IPS-15b (cell line): Measurements from ENCODE around the gene FGF22.
"Not testable (repeated sequence)": the region's sequence is repeated elsewhere in the genome, so short reads cannot be mapped to it uniquely, and the experiment has no call there.

ENCODE experiments used
- H3K27me3 ChIP-seq: one replicate; pipeline ENCODE4 v1.6.1; 2013; ENCODE audit warnings: low read length; ENCODE audit not compliant: control insufficient read depth, insufficient read depth
- H3K36me3 ChIP-seq: one replicate; pipeline ENCODE4 v1.6.1; 2013; ENCODE audit warnings: low read length; ENCODE audit not compliant: control insufficient read depth, insufficient read depth
- H3K4me1 ChIP-seq: one replicate; pipeline ENCODE4 v1.6.1; 2013; ENCODE audit warnings: mild to moderate bottlenecking, low read length; ENCODE audit not compliant: control insufficient read depth, insufficient read depth
- H3K4me3 ChIP-seq: one replicate; pipeline ENCODE4 v1.5.1; 2013; ENCODE audit warnings: low read depth, low read length
- H3K9ac ChIP-seq: one replicate; pipeline ENCODE4 v1.6.1; 2013; ENCODE audit warnings: low read depth, mild to moderate bottlenecking, low read length
- H3K9me3 ChIP-seq: one replicate; pipeline ENCODE4 v1.6.1; 2013; ENCODE audit warnings: mild to moderate bottlenecking, low read length; ENCODE audit not compliant: control insufficient read depth, insufficient read depth

FGF22 gene

GRCh38 chr19:597406-598315 is 42.0 kb upstream of the FGF22 start:
- Histone ChIP-seq H3K27me3 (no peaks in the 10 kb centered on the region), H3K36me3 (no peaks in the 10 kb centered on the region), H3K4me1 (no peaks in the 10 kb centered on the region), H3K9me3 (no peaks in the 10 kb centered on the region), H3K4me3 (no peak overlapping the region), H3K9ac (no peak overlapping the region)

DNA sequence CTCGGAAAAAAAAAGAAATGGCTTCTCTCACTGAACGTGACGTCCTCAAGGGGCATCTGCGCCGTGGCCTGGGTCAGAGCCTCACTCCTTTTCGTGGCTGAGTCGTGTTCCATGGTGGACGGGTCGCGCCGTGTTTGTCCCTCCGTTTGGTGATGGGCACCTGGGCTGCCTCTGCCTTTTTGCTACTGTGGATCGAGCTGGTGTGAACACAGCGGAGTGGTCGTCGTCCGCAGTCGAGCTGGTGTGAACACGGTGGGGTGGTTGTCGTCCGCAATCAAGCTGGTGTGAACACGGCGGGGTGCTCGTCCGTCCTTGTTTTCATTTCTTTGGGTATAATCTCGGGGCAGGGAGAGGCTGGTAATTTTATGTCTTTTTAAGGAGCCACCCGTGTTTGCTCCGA is 38.4 kb upstream of the FGF22 start:
- Histone ChIP-seq H3K4me3 (no peak overlapping the region), H3K9ac (no peak overlapping the region), H3K9me3 (no peaks in the 10 kb centered on the region), H3K27me3 (no peaks in the 10 kb centered on the region), H3K36me3 (no peaks in the 10 kb centered on the region), H3K4me1 (no peaks in the 10 kb centered on the region)

- Histone ChIP-seq H3K4me3 (no peak overlapping the region), H3K27me3 (no peaks in the 10 kb centered on the region), H3K4me1 (no peaks in the 10 kb centered on the region)
These were observed 37.9 kb upstream of the FGF22 start for GRCh38 chr19:601790-602189.

DNA sequence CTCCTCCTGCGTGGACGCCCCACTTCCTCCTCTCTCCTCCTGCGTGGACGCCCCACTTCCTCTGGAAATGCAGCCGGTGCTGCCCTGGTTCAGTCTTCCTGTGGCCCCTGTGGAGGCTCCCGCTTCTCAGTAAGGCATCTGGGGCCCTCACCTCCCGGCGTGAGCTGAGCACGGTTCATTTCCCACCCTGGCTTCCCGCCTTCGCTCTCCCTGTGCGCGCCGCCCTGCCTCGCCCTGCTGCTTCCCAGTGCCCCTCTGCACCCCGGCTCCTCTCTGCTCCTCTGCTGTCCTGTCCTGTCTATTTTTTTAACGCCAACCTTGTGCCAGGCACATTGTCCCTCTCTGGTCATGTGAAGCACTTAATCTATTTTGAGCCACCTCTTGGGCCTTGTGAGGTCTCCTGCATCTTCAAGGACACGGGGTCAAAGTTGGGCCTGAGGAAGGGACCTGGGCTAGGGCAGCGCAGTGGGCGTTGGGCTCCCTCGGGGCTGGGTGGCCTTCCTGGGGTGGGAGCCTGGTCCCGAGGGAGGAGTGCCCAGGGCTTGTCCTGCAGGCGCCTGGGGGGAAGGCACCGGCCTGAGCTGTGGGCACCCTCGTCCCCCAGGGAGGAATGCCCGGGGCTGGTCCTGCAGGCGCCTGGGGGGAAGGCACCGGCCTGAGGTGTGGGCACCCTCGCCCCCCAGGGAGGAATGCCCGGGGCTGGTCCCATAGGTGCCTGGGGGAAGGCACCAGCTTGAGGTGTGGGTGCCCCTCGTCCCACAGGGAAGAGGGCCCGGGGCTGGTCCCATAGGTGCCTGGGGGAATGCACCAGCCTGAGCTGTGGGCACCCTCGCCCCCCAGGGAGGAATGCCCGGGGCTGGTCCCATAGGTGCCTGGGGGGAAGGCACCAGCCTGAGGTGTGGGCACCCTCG is 37.0 kb upstream of the FGF22 start:
- H3K4me1 ChIP-seq, result no peaks in the 10 kb centered on the region
- H3K4me3 ChIP-seq, result no peak overlapping the region
- no peaks in the 10 kb centered on the region for H3K9me3 ChIP-seq
- no peaks in the 10 kb centered on the region for H3K36me3 ChIP-seq
- no peak overlapping the region for H3K9ac ChIP-seq
- H3K27me3 ChIP-seq, result no peaks in the 10 kb centered on the region

More at GRCh38 chr19:601790-602189, 37.9 kb upstream of the FGF22 start:
- H3K9ac ChIP-seq, result no peak overlapping the region
- H3K36me3 ChIP-seq, result no peaks in the 10 kb centered on the region
- no peaks in the 10 kb centered on the region for H3K9me3 ChIP-seq

GRCh38 chr19:603302-603639 is 36.4 kb upstream of the FGF22 start:
- H3K9ac ChIP-seq, H3K27me3 ChIP-seq: not testable (repeated sequence)

DNA sequence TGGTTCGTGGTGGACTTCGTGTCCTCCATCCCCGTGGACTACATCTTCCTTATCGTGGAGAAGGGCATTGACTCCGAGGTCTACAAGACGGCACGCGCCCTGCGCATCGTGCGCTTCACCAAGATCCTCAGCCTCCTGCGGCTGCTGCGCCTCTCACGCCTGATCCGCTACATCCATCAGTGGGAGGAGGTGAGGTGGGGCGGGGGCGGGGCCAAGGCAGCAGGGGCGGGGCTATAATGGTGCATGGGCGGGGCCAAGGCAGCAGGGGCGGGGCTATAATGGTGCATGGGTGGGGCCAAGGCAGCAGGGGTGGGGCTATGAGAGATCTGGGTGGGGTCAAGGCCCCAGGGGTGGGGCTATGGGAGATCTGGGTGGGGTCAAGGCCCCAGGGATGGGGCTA is 35.9 kb upstream of the FGF22 start:
- not testable (repeated sequence) for H3K4me1 ChIP-seq, H3K36me3 ChIP-seq, H3K27me3 ChIP-seq, H3K4me3 ChIP-seq, H3K9me3 ChIP-seq, H3K9ac ChIP-seq

More at GRCh38 chr19:603302-603639, 36.4 kb upstream of the FGF22 start:
- not testable (repeated sequence) for H3K36me3 ChIP-seq, H3K4me3 ChIP-seq, H3K9me3 ChIP-seq, H3K4me1 ChIP-seq

- no peaks in the 10 kb centered on the region for H3K27me3 ChIP-seq
- no peak overlapping the region for H3K4me3 ChIP-seq
- no peaks in the 10 kb centered on the region for H3K36me3 ChIP-seq
- H3K4me1 ChIP-seq, result no peaks in the 10 kb centered on the region
- no peak overlapping the region for H3K9ac ChIP-seq
- H3K9me3 ChIP-seq, result no peaks in the 10 kb centered on the region
These were observed 35.3 kb upstream of the FGF22 start for GRCh38 chr19:604355-604754.

DNA sequence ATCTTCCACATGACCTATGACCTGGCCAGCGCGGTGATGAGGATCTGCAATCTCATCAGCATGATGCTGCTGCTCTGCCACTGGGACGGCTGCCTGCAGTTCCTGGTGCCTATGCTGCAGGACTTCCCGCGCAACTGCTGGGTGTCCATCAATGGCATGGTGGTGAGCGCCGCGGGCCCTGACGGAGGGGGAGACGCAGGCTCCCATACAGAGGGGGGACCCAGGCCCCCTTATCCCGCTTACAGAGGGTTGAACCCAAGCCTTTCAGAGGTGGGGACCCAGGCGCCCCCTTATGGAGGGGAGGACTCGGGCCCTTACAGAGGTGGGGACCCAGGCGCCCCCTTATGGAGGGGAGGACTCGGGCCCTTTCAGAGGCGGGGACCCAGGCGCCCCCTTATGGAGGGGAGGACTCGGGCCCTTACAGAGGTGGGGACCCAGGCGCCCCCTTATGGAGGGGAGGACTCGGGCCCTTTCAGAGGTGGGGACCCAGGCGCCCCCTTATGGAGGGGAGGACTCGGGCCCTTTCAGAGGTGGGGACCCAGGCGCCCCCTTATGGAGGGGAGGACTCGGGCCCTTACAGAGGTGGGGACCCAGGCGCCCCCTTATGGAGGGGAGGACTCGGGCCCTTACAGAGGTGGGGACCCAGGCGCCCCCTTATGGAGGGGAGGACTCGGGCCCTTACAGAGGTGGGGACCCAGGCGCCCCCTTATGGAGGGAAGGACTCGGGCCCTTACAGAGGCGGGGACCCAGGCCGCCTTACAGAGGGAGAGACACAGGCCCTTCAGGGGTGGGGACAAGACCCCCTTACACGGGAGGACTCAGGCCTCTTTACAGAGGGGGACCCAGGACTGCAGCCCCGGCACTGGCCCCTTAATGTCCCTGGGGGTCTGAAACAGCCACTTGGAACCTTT is 34.4 kb upstream of the FGF22 start:
- H3K36me3 ChIP-seq, H3K9me3 ChIP-seq, H3K27me3 ChIP-seq, H3K4me1 ChIP-seq, H3K9ac ChIP-seq, H3K4me3 ChIP-seq: not testable (repeated sequence)

DNA sequence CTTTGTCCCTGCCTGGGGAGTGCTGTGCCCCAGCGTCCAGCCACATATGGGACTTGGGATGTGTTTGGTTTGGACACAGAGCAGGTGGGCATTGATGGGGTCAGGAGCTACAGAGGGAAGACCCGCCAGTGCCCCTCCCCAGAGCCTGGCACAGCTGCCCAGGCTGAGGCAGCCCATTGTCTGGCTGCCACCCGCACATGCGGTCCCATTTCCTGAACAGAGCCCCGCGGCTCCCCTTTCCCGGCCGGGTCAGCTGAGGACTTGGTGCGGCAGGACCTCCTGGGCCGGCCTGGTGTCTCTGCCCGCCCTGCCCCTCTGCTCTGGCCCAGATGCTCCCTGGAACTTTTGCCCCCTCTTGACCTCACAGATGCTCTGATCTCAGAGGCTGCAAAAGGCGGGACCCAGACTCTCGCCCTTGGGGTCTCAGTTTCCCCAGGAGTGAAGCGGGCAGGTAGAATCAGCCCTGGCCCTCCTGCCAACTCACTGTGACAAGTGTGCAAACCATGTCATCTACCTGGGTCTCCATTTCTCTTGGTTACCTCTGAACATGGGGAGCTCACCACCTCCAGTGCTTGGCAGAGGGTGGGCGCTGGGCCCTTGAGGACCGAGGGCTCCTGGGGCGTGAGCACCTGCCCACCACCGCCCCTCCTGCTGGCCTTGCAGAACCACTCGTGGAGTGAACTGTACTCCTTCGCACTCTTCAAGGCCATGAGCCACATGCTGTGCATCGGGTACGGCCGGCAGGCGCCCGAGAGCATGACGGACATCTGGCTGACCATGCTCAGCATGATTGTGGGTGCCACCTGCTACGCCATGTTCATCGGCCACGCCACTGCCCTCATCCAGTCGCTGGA is 32.2 kb upstream of the FGF22 start:
- Histone ChIP-seq H3K9ac (no peak overlapping the region), H3K27me3 (no peaks in the 10 kb centered on the region), H3K4me3 (no peak overlapping the region), H3K9me3 (no peaks in the 10 kb centered on the region), H3K4me1 (no peaks in the 10 kb centered on the region), H3K36me3 (no peaks in the 10 kb centered on the region)

DNA sequence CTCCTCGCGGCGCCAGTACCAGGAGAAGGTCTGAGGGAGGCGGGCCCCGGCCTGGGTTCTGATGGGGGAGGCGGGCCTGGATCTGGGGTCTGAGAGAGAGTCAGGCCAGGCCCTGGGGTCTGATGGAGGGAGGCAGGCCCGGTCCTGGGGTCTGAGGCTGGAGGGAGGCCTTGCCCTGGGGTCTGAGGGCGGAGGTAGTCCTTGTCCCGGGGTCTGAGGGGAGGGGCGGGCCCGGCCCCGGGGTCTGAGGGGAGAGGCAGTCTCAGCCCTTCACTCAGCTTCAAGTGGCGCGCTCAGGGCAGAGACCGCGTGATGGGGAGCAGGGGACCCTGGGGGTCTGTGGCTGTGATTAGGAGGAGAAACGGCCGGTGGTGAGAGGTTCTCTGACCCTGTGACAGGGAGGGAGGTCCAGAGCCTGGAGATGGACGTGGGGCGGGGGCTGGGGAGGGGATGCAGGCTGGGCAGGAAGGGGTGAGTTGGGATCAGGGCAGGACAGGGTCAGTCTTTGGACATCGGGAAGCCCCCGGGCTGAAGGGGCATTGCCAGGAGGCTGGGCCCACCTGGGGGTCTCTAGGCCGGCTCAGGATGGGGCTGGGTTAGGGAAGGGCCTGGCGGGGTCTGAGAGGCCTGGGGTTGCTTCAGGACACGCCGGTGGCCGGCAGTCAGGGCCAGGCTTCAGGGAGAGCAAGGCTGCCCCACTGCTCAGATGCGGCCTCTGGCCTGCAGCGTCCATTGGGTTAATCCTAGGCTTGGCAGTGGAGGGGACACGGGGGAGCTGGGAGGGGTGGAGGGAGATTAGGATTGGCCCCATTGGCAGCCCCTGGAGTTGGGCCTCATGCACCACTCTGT is 31.3 kb upstream of the FGF22 start:
- Histone ChIP-seq H3K9ac (no peak overlapping the region), H3K36me3 (no peaks in the 10 kb centered on the region), H3K27me3 (no peaks in the 10 kb centered on the region), H3K9me3 (no peaks in the 10 kb centered on the region), H3K4me3 (no peak overlapping the region), H3K4me1 (no peaks in the 10 kb centered on the region)
